ENCODE data around the gene IQCH. TPM values are rescaled to one million over a fixed set of nuclear protein-coding genes. Genes with fewer than 3 reads are reported as not detected.

IQCH gene
- total RNA-seq, 1 experiment from 2014 or later = 1.9 TPM

DNA sequence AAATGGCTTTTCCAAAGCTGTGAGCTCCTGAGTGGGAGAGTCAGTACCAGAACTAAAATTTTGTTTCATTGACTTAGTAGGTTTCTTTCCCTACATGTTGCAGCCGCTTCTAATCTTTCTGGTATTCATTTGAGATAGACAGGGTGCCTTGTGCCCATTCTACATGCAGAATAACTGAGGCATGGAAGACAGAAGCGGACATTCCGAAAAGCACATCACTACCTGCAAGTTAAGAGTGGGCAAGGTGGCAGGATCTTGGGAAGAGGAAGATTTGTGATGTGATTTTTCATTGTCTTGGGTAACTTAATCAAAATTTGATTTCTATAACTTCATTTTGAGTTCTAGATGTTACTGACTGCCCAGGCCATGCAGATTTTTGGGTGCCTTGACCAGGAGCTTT is 289.9 kb downstream of the IQCH start:
- Mint-ChIP-seq H3K4me3 (no peak overlapping the region), H3K27me3 (ENCODE audit: low read depth) (no peaks in the 10 kb centered on the region), H3K27ac (no peak overlapping the region), H3K4me1 (peaks cover 28% of the 10 kb centered on the region), H3K36me3 (no peaks in the 10 kb centered on the region), H3K9me3 (no peaks in the 10 kb centered on the region)
- TF ChIP-seq JUN (CRISPR knock-in tag; IDR thresholded peaks at IDR 0.05) = no peak
- CTCF ChIA-PET = no interaction called here
- ATAC-seq (no peak), DNase-seq (ENCODE audit: low spot score) (no peak)
- POLR2A ChIA-PET = no interaction called here

DNA sequence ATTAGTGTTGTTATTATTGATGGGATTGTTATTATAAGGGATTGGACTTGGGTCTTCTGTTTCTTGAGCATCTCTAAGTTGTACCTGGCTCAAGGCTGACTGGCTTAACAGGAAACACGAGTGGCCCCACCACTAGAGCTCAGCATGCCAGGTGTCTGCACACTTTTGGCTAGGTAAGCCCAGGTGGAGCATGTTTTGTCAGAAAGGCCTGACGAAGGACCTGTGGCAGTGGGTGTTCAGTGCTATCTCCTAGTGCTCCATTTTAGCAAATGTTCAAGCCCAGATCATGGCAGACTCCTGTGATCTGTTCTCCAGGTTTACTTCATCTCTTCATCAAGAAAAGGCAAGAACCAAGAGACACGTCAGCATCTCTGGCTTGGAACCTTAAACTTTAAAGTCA is 291.3 kb downstream of the IQCH start:
- no peaks in the 10 kb centered on the region for H3K27me3 Mint-ChIP-seq (ENCODE audit: low read depth)
- CTCF ChIA-PET = no interaction called here
- DNase-seq (ENCODE audit: low spot score) = no peak
- no peaks in the 10 kb centered on the region for H3K9me3 Mint-ChIP-seq
- H3K36me3 Mint-ChIP-seq = peaks cover 3% of the 10 kb centered on the region; the same call in 1 of the 2 replicates
- no peak overlapping the region for H3K27ac Mint-ChIP-seq
- peaks cover 36% of the 10 kb centered on the region for H3K4me1 Mint-ChIP-seq
- H3K4me3 Mint-ChIP-seq = no peak overlapping the region
- POLR2A ChIA-PET = no interaction called here
- no peak for ATAC-seq
- TF ChIP-seq SP1 (CRISPR knock-in tag; conservative IDR thresholded peaks at IDR 0.05) (no peak), GTF2I (CRISPR knock-in tag; conservative IDR thresholded peaks at IDR 0.05) (no peak), ZNF317 (CRISPR knock-in tag; IDR thresholded peaks at IDR 0.05; ENCODE audit: borderline replicate concordance, low read depth) (no peak), ZNF416 (CRISPR knock-in tag; IDR thresholded peaks at IDR 0.05) (no peak), IRF2 (CRISPR knock-in tag; IDR thresholded peaks at IDR 0.05; ENCODE audit: borderline replicate concordance, low read depth) (no peak), FOXJ3 (CRISPR knock-in tag; IDR thresholded peaks at IDR 0.05; ENCODE audit: borderline replicate concordance) (no peak), TCF7 (CRISPR knock-in tag; IDR thresholded peaks at IDR 0.05; ENCODE audit: low read depth) (no peak), CREM (CRISPR knock-in tag; IDR thresholded peaks at IDR 0.05) (no peak), JAZF1 (CRISPR knock-in tag; IDR thresholded peaks at IDR 0.05) (no peak), KAT7 (CRISPR knock-in tag; IDR thresholded peaks at IDR 0.05; ENCODE audit: borderline replicate concordance) (no peak), FOXP1 (CRISPR knock-in tag; IDR thresholded peaks at IDR 0.05; ENCODE audit: borderline replicate concordance) (no peak)
- TF ChIP-seq, protein P1, sequence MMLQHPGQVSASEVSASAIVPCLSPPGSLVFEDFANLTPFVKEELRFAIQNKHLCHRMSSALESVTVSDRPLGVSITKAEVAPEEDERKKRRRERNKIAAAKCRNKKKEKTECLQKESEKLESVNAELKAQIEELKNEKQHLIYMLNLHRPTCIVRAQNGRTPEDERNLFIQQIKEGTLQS (CRISPR knock-in tag; conservative IDR thresholded peaks at IDR 0.05) = no peak
- TF ChIP-seq, protein P2, sequence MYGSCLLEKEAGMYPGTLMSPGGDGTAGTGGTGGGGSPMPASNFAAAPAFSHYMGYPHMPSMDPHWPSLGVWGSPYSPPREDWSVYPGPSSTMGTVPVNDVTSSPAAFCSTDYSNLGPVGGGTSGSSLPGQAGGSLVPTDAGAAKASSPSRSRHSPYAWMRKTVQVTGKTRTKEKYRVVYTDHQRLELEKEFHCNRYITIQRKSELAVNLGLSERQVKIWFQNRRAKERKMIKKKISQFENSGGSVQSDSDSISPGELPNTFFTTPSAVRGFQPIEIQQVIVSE (CRISPR knock-in tag; IDR thresholded peaks at IDR 0.05; ENCODE audit: borderline replicate concordance) = no peak
- TF ChIP-seq, protein P3, sequence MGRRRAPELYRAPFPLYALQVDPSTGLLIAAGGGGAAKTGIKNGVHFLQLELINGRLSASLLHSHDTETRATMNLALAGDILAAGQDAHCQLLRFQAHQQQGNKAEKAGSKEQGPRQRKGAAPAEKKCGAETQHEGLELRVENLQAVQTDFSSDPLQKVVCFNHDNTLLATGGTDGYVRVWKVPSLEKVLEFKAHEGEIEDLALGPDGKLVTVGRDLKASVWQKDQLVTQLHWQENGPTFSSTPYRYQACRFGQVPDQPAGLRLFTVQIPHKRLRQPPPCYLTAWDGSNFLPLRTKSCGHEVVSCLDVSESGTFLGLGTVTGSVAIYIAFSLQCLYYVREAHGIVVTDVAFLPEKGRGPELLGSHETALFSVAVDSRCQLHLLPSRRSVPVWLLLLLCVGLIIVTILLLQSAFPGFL (CRISPR knock-in tag; IDR thresholded peaks at IDR 0.05; ENCODE audit: borderline replicate concordance) = no peak
- TF ChIP-seq, protein P4, sequence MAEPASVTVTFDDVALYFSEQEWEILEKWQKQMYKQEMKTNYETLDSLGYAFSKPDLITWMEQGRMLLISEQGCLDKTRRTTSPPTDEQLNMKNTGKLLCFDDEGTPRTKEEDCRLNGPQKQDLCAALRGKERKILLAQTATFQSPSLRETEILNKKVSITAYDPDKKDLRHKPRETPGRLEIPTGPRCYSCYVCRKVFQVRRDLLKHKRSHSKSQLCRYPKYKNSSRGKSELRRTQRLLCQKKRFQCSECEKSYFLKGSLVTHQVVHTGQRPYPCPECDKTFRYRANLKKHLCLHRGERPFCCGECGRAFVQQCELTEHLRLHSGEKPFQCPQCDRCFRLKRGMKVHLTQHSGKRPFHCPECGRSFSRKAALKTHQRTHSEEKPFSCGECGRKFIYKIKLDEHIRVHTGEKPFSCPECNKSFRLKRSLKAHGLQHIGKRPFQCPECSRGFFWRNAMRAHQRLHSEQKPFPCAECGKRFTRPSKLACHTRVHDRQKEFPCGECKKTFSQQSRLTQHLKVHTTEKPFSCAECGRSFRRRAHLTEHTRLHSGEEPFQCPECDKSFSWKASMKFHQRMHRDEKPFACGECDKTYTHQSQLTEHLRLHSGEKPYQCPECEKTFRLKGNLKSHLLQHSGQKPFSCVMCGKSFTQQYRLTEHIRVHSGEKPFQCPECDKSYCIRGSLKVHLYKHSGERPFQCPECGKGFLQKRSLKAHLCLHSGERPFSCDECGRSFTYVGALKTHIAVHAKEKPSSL (CRISPR knock-in tag; conservative IDR thresholded peaks at IDR 0.05) = no peak
- TF ChIP-seq, protein P5, sequence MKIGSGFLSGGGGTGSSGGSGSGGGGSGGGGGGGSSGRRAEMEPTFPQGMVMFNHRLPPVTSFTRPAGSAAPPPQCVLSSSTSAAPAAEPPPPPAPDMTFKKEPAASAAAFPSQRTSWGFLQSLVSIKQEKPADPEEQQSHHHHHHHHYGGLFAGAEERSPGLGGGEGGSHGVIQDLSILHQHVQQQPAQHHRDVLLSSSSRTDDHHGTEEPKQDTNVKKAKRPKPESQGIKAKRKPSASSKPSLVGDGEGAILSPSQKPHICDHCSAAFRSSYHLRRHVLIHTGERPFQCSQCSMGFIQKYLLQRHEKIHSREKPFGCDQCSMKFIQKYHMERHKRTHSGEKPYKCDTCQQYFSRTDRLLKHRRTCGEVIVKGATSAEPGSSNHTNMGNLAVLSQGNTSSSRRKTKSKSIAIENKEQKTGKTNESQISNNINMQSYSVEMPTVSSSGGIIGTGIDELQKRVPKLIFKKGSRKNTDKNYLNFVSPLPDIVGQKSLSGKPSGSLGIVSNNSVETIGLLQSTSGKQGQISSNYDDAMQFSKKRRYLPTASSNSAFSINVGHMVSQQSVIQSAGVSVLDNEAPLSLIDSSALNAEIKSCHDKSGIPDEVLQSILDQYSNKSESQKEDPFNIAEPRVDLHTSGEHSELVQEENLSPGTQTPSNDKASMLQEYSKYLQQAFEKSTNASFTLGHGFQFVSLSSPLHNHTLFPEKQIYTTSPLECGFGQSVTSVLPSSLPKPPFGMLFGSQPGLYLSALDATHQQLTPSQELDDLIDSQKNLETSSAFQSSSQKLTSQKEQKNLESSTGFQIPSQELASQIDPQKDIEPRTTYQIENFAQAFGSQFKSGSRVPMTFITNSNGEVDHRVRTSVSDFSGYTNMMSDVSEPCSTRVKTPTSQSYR (CRISPR knock-in tag; IDR thresholded peaks at IDR 0.05) = no peak
